Measurements from ENCODE around the gene C8G.

C8G gene

DNA sequence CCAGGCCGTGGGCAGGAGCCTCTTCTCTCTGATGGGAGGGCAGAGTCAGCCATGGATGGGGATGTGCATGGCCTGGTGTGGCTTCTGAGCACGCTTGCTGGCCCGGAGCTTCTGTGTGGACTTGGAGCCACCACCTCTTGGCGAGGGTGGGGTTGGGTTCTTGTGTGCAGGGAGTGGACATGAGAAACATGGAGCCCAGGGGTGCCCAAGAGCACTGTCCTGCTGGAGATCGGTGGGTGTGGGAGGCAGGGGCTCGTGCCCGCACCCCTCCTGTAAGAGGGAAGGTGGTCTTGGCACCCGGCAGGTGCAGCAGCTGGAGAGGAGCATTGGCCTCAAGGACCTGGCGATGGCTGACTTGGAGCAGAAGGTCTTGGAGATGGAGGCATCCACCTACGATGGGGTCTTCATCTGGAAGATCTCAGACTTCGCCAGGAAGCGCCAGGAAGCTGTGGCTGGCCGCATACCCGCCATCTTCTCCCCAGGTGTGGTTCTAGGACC is 24.3 kb upstream of the C8G start:
- Histone ChIP-seq H3K36me3 (ENCODE audit: control insufficient read depth, insufficient read depth, low read length) (peaks cover 61% of the 10 kb centered on the region), H3K27me3 (replicated peaks; ENCODE audit: control insufficient read depth, insufficient read depth, low read length, poor library complexity, severe bottlenecking) (no peaks in the 10 kb centered on the region), H3K4me1 (ENCODE audit: control insufficient read depth, insufficient read depth, low read length, poor library complexity, severe bottlenecking) (no peaks in the 10 kb centered on the region), H3K9me3 (ENCODE audit: control insufficient read depth, low read length) (no peaks in the 10 kb centered on the region), H3K27ac (ENCODE audit: insufficient read depth, low read length, poor library complexity, severe bottlenecking) (no peak overlapping the region), H3K4me3 (ENCODE audit: insufficient read depth, low read depth, low read length, poor library complexity, severe bottlenecking) (no peak overlapping the region)
- DNase-seq, result no peak

- DNase-seq, result no peak
- Histone ChIP-seq H3K27ac (ENCODE audit: insufficient read depth, low read length, poor library complexity, severe bottlenecking) (no peak overlapping the region), H3K4me1 (ENCODE audit: control insufficient read depth, insufficient read depth, low read length, poor library complexity, severe bottlenecking) (no peaks in the 10 kb centered on the region), H3K4me3 (ENCODE audit: insufficient read depth, low read depth, low read length, poor library complexity, severe bottlenecking) (no peak overlapping the region), H3K36me3 (ENCODE audit: control insufficient read depth, insufficient read depth, low read length) (peaks cover 61% of the 10 kb centered on the region), H3K9me3 (ENCODE audit: control insufficient read depth, low read length) (no peaks in the 10 kb centered on the region), H3K27me3 (replicated peaks; ENCODE audit: control insufficient read depth, insufficient read depth, low read length, poor library complexity, severe bottlenecking) (no peaks in the 10 kb centered on the region)
Observed at GRCh38 chr9:136921307-136921706, 23.7 kb upstream of the C8G start.

DNA sequence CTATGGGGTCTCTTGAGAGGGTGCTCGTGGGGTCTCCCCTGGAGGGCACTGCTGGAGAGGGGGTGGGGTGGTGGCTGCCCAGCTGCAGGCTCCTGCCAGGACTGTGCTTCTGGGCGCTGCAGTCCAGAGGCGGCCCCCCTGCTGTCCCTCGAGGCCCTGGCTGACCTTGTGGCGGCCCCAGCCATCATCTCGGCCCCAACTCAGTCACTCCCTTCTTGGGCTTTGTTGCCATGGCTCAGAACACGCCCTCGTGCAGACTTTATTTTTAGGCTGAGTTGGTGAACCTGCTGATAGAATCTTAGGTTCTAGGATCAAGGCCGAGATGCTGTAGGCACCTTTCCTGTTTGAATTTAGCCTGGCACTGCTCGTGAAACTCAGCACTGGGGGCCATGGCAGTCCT is 23.3 kb upstream of the C8G start:
- no peak overlapping the region for H3K27ac ChIP-seq (ENCODE audit: insufficient read depth, low read length, poor library complexity, severe bottlenecking)
- no peaks in the 10 kb centered on the region for H3K4me1 ChIP-seq (ENCODE audit: control insufficient read depth, insufficient read depth, low read length, poor library complexity, severe bottlenecking)
- H3K27me3 ChIP-seq (replicated peaks; ENCODE audit: control insufficient read depth, insufficient read depth, low read length, poor library complexity, severe bottlenecking), result no peaks in the 10 kb centered on the region
- H3K36me3 ChIP-seq (ENCODE audit: control insufficient read depth, insufficient read depth, low read length), result peaks cover 57% of the 10 kb centered on the region
- no peak for DNase-seq
- H3K9me3 ChIP-seq (ENCODE audit: control insufficient read depth, low read length), result no peaks in the 10 kb centered on the region
- no peak overlapping the region for H3K4me3 ChIP-seq (ENCODE audit: insufficient read depth, low read depth, low read length, poor library complexity, severe bottlenecking)

GRCh38 chr9:136922540-136922939 is 22.5 kb upstream of the C8G start:
- Histone ChIP-seq H3K4me1 (ENCODE audit: control insufficient read depth, insufficient read depth, low read length, poor library complexity, severe bottlenecking) (no peaks in the 10 kb centered on the region), H3K9me3 (ENCODE audit: control insufficient read depth, low read length) (no peaks in the 10 kb centered on the region), H3K27me3 (replicated peaks; ENCODE audit: control insufficient read depth, insufficient read depth, low read length, poor library complexity, severe bottlenecking) (no peaks in the 10 kb centered on the region), H3K4me3 (ENCODE audit: insufficient read depth, low read depth, low read length, poor library complexity, severe bottlenecking) (no peak overlapping the region), H3K27ac (ENCODE audit: insufficient read depth, low read length, poor library complexity, severe bottlenecking) (no peak overlapping the region), H3K36me3 (ENCODE audit: control insufficient read depth, insufficient read depth, low read length) (peaks cover 49% of the 10 kb centered on the region)
- no peak for DNase-seq

DNA sequence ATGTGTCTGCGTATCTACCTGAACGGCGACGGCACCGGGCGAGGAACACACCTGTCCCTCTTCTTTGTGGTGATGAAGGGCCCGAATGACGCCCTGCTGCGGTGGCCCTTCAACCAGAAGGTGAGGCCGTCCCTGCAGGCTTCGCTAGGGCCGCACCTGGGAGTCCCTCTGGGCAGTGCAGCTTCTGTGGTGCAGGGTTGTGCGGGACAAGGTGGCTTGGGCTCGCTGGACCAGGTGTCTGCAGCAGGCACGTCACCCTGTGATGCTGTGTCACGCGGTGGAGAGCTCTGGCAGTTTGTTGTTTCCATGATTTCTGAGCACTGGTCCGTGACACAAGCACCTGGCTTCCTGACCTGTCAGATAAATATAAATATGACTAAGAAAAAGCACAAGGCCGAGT is 21.2 kb upstream of the C8G start:
- DNase-seq, result no peak
- Histone ChIP-seq H3K9me3 (ENCODE audit: control insufficient read depth, low read length) (no peaks in the 10 kb centered on the region), H3K27me3 (replicated peaks; ENCODE audit: control insufficient read depth, insufficient read depth, low read length, poor library complexity, severe bottlenecking) (no peaks in the 10 kb centered on the region), H3K4me3 (ENCODE audit: insufficient read depth, low read depth, low read length, poor library complexity, severe bottlenecking) (no peak overlapping the region), H3K4me1 (ENCODE audit: control insufficient read depth, insufficient read depth, low read length, poor library complexity, severe bottlenecking) (no peaks in the 10 kb centered on the region), H3K36me3 (ENCODE audit: control insufficient read depth, insufficient read depth, low read length) (peaks cover 49% of the 10 kb centered on the region), H3K27ac (ENCODE audit: insufficient read depth, low read length, poor library complexity, severe bottlenecking) (no peak overlapping the region)

DNA sequence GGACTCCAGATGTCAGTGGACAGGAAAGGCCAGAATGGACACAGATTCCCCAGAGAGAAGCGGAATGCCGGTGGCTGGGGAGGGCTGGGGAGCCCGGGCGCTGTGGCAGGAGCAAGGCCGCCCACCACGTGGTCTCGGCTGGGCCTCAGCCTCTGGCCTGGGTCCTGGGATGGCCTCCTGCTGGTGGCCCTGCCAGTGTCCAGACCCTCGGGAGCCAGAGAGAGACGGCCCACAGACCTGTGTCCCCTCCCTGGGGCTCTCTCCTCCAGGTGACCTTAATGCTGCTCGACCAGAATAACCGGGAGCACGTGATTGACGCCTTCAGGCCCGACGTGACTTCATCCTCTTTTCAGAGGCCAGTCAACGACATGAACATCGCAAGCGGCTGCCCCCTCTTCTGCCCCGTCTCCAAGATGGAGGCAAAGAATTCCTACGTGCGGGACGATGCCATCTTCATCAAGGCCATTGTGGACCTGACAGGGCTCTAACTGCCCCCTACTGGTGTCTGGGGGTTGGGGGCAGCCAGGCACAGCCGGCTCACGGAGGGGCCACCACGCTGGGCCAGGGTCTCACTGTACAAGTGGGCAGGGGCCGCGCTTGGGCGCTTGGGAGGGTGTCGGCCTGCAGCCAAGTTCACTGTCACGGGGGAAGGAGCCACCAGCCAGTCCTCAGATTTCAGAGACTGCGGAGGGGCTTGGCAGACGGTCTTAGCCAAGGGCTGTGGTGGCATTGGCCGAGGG is 19.5 kb upstream of the C8G start:
- no peak for DNase-seq
- peaks cover 39% of the 10 kb centered on the region for H3K36me3 ChIP-seq (ENCODE audit: control insufficient read depth, insufficient read depth, low read length)
- H3K27me3 ChIP-seq (replicated peaks; ENCODE audit: control insufficient read depth, insufficient read depth, low read length, poor library complexity, severe bottlenecking), result no peaks in the 10 kb centered on the region
- H3K9me3 ChIP-seq (ENCODE audit: control insufficient read depth, low read length), result no peaks in the 10 kb centered on the region
- H3K4me3 ChIP-seq (ENCODE audit: insufficient read depth, low read depth, low read length, poor library complexity, severe bottlenecking), result no peak overlapping the region
- no peak overlapping the region for H3K27ac ChIP-seq (ENCODE audit: insufficient read depth, low read length, poor library complexity, severe bottlenecking)
- H3K4me1 ChIP-seq (ENCODE audit: control insufficient read depth, insufficient read depth, low read length, poor library complexity, severe bottlenecking), result no peaks in the 10 kb centered on the region

DNA sequence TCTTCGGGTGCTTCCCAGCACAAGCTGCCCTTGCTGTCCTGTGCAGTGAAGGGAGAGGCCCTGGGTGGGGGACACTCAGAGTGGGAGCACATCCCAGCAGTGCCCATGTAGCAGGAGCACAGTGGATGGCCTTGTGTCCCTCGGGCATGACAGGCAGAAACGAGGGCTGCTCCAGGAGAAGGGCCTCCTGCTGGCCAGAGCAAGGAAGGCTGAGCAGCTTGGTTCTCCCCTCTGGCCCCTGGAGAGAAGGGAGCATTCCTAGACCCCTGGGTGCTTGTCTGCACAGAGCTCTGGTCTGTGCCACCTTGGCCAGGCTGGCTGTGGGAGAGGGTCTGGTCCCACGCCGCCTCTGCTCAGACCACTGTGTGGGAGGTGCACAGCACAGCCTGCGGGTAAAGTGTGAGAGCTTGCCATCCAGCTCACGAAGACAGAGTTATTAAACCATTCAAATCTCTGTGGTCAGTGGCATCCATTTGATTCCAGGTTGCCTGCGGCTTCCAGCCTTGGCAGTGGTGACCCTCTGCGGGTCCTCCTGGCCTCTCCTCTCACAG is 18.8 kb upstream of the C8G start:
- H3K27me3 ChIP-seq (replicated peaks; ENCODE audit: control insufficient read depth, insufficient read depth, low read length, poor library complexity, severe bottlenecking), result no peaks in the 10 kb centered on the region

GRCh38 chr9:136926749-136927148 is 18.3 kb upstream of the C8G start:
- H3K27me3 ChIP-seq (replicated peaks; ENCODE audit: control insufficient read depth, insufficient read depth, low read length, poor library complexity, severe bottlenecking), result no peaks in the 10 kb centered on the region
- H3K36me3 ChIP-seq (ENCODE audit: control insufficient read depth, insufficient read depth, low read length), result peaks cover 28% of the 10 kb centered on the region
- H3K4me1 ChIP-seq (ENCODE audit: control insufficient read depth, insufficient read depth, low read length, poor library complexity, severe bottlenecking), result no peaks in the 10 kb centered on the region
- H3K27ac ChIP-seq (ENCODE audit: insufficient read depth, low read length, poor library complexity, severe bottlenecking), result no peak overlapping the region
- no peaks in the 10 kb centered on the region for H3K9me3 ChIP-seq (ENCODE audit: control insufficient read depth, low read length)
- H3K4me3 ChIP-seq (ENCODE audit: insufficient read depth, low read depth, low read length, poor library complexity, severe bottlenecking), result no peak overlapping the region
- DNase-seq, result no peak

More for the DNA sequence above, 18.8 kb upstream of the C8G start:
- Histone ChIP-seq H3K9me3 (ENCODE audit: control insufficient read depth, low read length) (no peaks in the 10 kb centered on the region), H3K27ac (ENCODE audit: insufficient read depth, low read length, poor library complexity, severe bottlenecking) (no peak overlapping the region), H3K36me3 (ENCODE audit: control insufficient read depth, insufficient read depth, low read length) (peaks cover 32% of the 10 kb centered on the region), H3K4me1 (ENCODE audit: control insufficient read depth, insufficient read depth, low read length, poor library complexity, severe bottlenecking) (no peaks in the 10 kb centered on the region), H3K4me3 (ENCODE audit: insufficient read depth, low read depth, low read length, poor library complexity, severe bottlenecking) (no peak overlapping the region)
- no peak for DNase-seq

GRCh38 chr9:136927343-136928271 is 17.4 kb upstream of the C8G start:
- no peak for DNase-seq
- Histone ChIP-seq H3K9me3 (ENCODE audit: control insufficient read depth, low read length) (no peaks in the 10 kb centered on the region), H3K4me1 (ENCODE audit: control insufficient read depth, insufficient read depth, low read length, poor library complexity, severe bottlenecking) (no peaks in the 10 kb centered on the region), H3K4me3 (ENCODE audit: insufficient read depth, low read depth, low read length, poor library complexity, severe bottlenecking) (no peak overlapping the region), H3K27me3 (replicated peaks; ENCODE audit: control insufficient read depth, insufficient read depth, low read length, poor library complexity, severe bottlenecking) (no peaks in the 10 kb centered on the region), H3K27ac (ENCODE audit: insufficient read depth, low read length, poor library complexity, severe bottlenecking) (no peak overlapping the region), H3K36me3 (ENCODE audit: control insufficient read depth, insufficient read depth, low read length) (peaks cover 21% of the 10 kb centered on the region)

DNA sequence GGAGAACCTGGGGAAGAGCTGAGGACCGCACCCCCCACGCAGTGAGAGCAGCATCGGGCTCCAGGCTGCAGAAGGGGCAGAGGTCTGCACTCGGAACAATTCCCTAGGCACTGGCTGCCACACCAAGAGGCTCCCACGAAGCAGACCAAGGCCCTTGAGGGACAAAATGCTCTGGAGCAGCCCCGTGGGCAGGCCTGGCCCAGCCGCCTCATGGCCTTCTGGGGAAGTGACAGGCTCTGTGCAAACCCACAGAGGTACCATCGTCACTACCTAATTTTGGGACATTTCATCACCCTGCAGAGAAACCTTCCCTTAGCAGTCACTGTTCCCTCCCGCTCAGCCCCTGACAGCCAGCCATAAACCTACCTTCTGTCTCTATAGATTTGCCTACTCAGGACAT is 16.5 kb upstream of the C8G start:
- H3K36me3 ChIP-seq (ENCODE audit: control insufficient read depth, insufficient read depth, low read length), result peaks cover 21% of the 10 kb centered on the region
- no peaks in the 10 kb centered on the region for H3K9me3 ChIP-seq (ENCODE audit: control insufficient read depth, low read length)
- H3K27me3 ChIP-seq (replicated peaks; ENCODE audit: control insufficient read depth, insufficient read depth, low read length, poor library complexity, severe bottlenecking), result no peaks in the 10 kb centered on the region
- H3K4me3 ChIP-seq (ENCODE audit: insufficient read depth, low read depth, low read length, poor library complexity, severe bottlenecking), result no peak overlapping the region
- H3K27ac ChIP-seq (ENCODE audit: insufficient read depth, low read length, poor library complexity, severe bottlenecking), result no peak overlapping the region
- DNase-seq, result no peak
- no peaks in the 10 kb centered on the region for H3K4me1 ChIP-seq (ENCODE audit: control insufficient read depth, insufficient read depth, low read length, poor library complexity, severe bottlenecking)

Data from effector memory CD4-positive, alpha-beta T cell (primary cell).